HepG2 (cell line): ENCODE data around the gene PDZD7. TPM values are rescaled to one million over a fixed set of nuclear protein-coding genes. Genes with fewer than 3 reads are reported as not detected.

Experiments used
- ATAC-seq: fragments of 200-7000 bp; cut with Tn5 transposase; 3 replicates; pipeline ENCODE4 v1.9.1; 2020; ENCODE audit warnings: mild to moderate bottlenecking, moderate library complexity
- BruUV-seq: library from RNA; stranded (reverse); fragments of 400-500 nt; replicated peaks from 2 replicates; lab custom pipeline; 2021; lab: Mats Ljungman, UMichigan
- CTCF ChIA-PET: fragments of 300-600 bp; formaldehyde crosslinking; extraction: SDS; loops from one replicate; lab custom pipeline; 2021; ENCODE audit warnings: low total read pairs, inconsistent platforms, low intra/inter-chr PET ratio; lab: Yijun Ruan, JAX
- POLR2A ChIA-PET: fragments of 350-600 bp; sonication (Branson Sonifier 250); formaldehyde crosslinking; loops from one replicate; lab custom pipeline; 2020; ENCODE audit warnings: antibody characterized with exemption, inconsistent platforms; lab: Yijun Ruan, JAX
- DNase-seq: peaks from one replicate; pipeline ENCODE4 v3.0.0-alpha.2; 2015; ENCODE audit warnings: low spot score
- FAIRE-seq: peaks from 3 replicates; lab custom pipeline; 2011; peaks lifted over from hg19 to GRCh38; lab: Jason Lieb, UNC
- H2AFZ ChIP-seq: one replicate; pipeline ENCODE4 v1.6.1; 2011; ENCODE audit warnings: low read length, inconsistent platforms
- H3K27ac ChIP-seq: fragments of 300-600 bp; 3 replicates; pipeline ENCODE4 v1.8.0; 2011; ENCODE audit warnings: mixed run types, mild to moderate bottlenecking, mixed read lengths, low read length, inconsistent platforms; ENCODE audit not compliant: insufficient read depth; ENCODE audit errors: extremely low read length
- H3K27me3 ChIP-seq, 2 experiments: fragments of 200-600 bp in 1 of 2; 2 replicates in 1 of 2; 3 replicates in 1 of 2; pipeline versions ENCODE4 v1.6.0 to v1.8.0; 2011; ENCODE audit warnings: low read length in 2 of 2, mild to moderate bottlenecking in 2 of 2, moderate library complexity in 2 of 2, inconsistent platforms in 1 of 2; ENCODE audit not compliant: insufficient read depth in 2 of 2, control insufficient read depth in 1 of 2
- H3K36me3 ChIP-seq, 2 experiments: fragments of 200-600 bp in 1 of 2; replicated peaks in 1 of 2; 2 replicates in 1 of 2; 3 replicates in 1 of 2; pipeline versions ENCODE4 v1.5.1 to v1.8.0; 2011; ENCODE audit warnings: low read length in 2 of 2, inconsistent platforms in 1 of 2; ENCODE audit not compliant: insufficient read depth in 2 of 2, control insufficient read depth in 1 of 2
- H3K4me1 ChIP-seq: 2 replicates; pipeline ENCODE4 v1.5.1; 2012; ENCODE audit warnings: low read length, inconsistent platforms; ENCODE audit not compliant: insufficient read depth
- H3K4me2 ChIP-seq: 2 replicates; pipeline ENCODE4 v1.6.0; 2011; ENCODE audit warnings: low read depth, low read length, inconsistent platforms
- H3K4me3 ChIP-seq, 3 experiments: fragments of 200-600 bp in 1 of 3; sonication (generic), shearing (Covaris generic) in 1 of 3; replicated peaks in 1 of 3; 2 replicates each; pipeline ENCODE4 v1.5.1; 2011 to 2016; ENCODE audit warnings: low read length in 3 of 3, inconsistent platforms in 2 of 3, low read depth in 2 of 3, mild to moderate bottlenecking in 2 of 3, control low read depth in 1 of 3, mixed read lengths in 1 of 3; ENCODE audit not compliant: insufficient read depth in 1 of 3
- H3K79me2 ChIP-seq: one replicate; pipeline ENCODE4 v1.6.1; 2011; ENCODE audit warnings: low read length, inconsistent platforms; ENCODE audit not compliant: insufficient read depth
- H3K9ac ChIP-seq: 2 replicates; pipeline ENCODE4 v1.6.0; 2011; ENCODE audit warnings: mild to moderate bottlenecking, low read depth, low read length, inconsistent platforms; ENCODE audit not compliant: insufficient read depth
- H3K9me3 ChIP-seq: 2 replicates; pipeline ENCODE4 v1.5.1; 2012; ENCODE audit warnings: mild to moderate bottlenecking, low read length
- H4K20me1 ChIP-seq: 2 replicates; pipeline ENCODE4 v1.6.0; 2011; ENCODE audit warnings: inconsistent platforms, mild to moderate bottlenecking, low read length, moderate library complexity; ENCODE audit not compliant: insufficient read depth
- AGO2 ChIP-seq: fragments of 200-400 bp; formaldehyde crosslinking; optimal IDR thresholded peaks from 2 replicates; pipeline ENCODE3; 2017; ENCODE audit warnings: mild to moderate bottlenecking, low read depth, low read length, moderate library complexity
- KDM4B ChIP-seq: sonication (generic); formaldehyde crosslinking; IDR thresholded peaks from 2 replicates; pipeline ENCODE4 v1.4.0; 2020; ENCODE audit warnings: missing genetic modification reagents
- PAWR ChIP-seq: sonication (generic); formaldehyde crosslinking; IDR thresholded peaks from 2 replicates; pipeline ENCODE4 v1.4.0; 2020; ENCODE audit warnings: missing genetic modification reagents, mild to moderate bottlenecking, borderline replicate concordance
- SIN3B ChIP-seq: fragments of 150-350 bp; IDR thresholded peaks from 2 replicates; pipeline ENCODE4 v1.6.1; 2014; ENCODE audit warnings: low read length
- SOX5 ChIP-seq: IDR thresholded peaks from 2 replicates; pipeline ENCODE4 v1.6.1; 2016; ENCODE audit warnings: borderline replicate concordance
- TP53 ChIP-seq: sonication (generic); formaldehyde crosslinking; conservative IDR thresholded peaks from 2 replicates; pipeline ENCODE4 v1.4.0; 2020; ENCODE audit warnings: missing genetic modification reagents
- ZNF451 ChIP-seq: sonication (generic); formaldehyde crosslinking; IDR thresholded peaks from 2 replicates; pipeline ENCODE4 v1.5.0; 2020; ENCODE audit warnings: mild to moderate bottlenecking, missing genetic modification reagents
- ZNF619 ChIP-seq: sonication (generic); formaldehyde crosslinking; IDR thresholded peaks from 2 replicates; pipeline ENCODE4 v1.4.0; 2020; ENCODE audit warnings: mild to moderate bottlenecking, missing genetic modification reagents
- ZNF773 ChIP-seq: sonication (generic); formaldehyde crosslinking; IDR thresholded peaks from 2 replicates; pipeline ENCODE4 v1.4.0; 2020; ENCODE audit warnings: missing genetic modification reagents, borderline replicate concordance
- ZNF776 ChIP-seq: sonication (generic); formaldehyde crosslinking; IDR thresholded peaks from 2 replicates; pipeline ENCODE4 v1.4.0; 2020; ENCODE audit warnings: mild to moderate bottlenecking, missing genetic modification reagents
- ZNF816 ChIP-seq: sonication (generic); formaldehyde crosslinking; IDR thresholded peaks from 2 replicates; pipeline ENCODE4 v1.8.0; 2022; ENCODE audit warnings: missing genetic modification reagents, mild to moderate bottlenecking, borderline replicate concordance
- ZNF839 ChIP-seq: sonication (generic); formaldehyde crosslinking; IDR thresholded peaks from 2 replicates; pipeline ENCODE4 v1.4.0; 2020; ENCODE audit warnings: missing genetic modification reagents, mild to moderate bottlenecking, borderline replicate concordance
- WGBS: methylation state at CpG from one replicate; pipeline ENCODE4 v1.1.6; 2017; ENCODE audit warnings: low lambda C conversion rate; 5-methylcytosine and 5-hydroxymethylcytosine counted together
- in situ Hi-C: cut with HindIII; loops from 2 replicates; pipeline ENCODE4 v1.10.0; 2017; ENCODE audit warnings: low pct_unique_long_range_greater_than_20kb; ENCODE audit not compliant: extremely low pct_ligation_motif_present
- intact Hi-C: fragments of 100-400 bp; cut with micrococcal nuclease; formaldehyde crosslinking; loops from one replicate; pipeline ENCODE4 v1.10.0; 2022; ENCODE audit not compliant: unreplicated experiment
- polyA plus RNA-seq, 8 experiments: library from polyadenylated mRNA; depleted of rRNA in 3 of 8; stranded (reverse) in 7 of 8; unstranded in 1 of 8; fragments of >200 nt; fragmentation: Illumina TruSeq in 4 of 8; extraction: Trizol in 4 of 8; gene quantifications; 2 replicates each; pipeline versions ENCODE4 v1.2.1 to v1.2.3, GENCODE V29; 2011 to 2016; ENCODE audit warnings: low read depth in 4 of 8, missing spikeins in 1 of 8, mixed read lengths in 1 of 8; ENCODE audit not compliant: insufficient read depth in 1 of 8
- total RNA-seq, 5 experiments: library from RNA; depleted of rRNA; stranded (reverse); fragments of >200 nt; fragmentation: Illumina TruSeq; extraction: Trizol; gene quantifications; 2 replicates each; pipeline ENCODE4 v1.2.3, GENCODE V29; 2016; ENCODE audit warnings: low read depth in 1 of 5
- TF ChIP-seq, protein P1 (sequence below): sonication (generic); formaldehyde crosslinking; IDR thresholded peaks from 2 replicates; pipeline ENCODE4 v1.5.1; 2020; ENCODE audit warnings: missing genetic modification reagents, mild to moderate bottlenecking, borderline replicate concordance
- TF ChIP-seq, protein P2 (sequence below): sonication (generic); formaldehyde crosslinking; IDR thresholded peaks from 2 replicates; pipeline ENCODE4 v1.9.0; 2021; ENCODE audit warnings: missing genetic modification reagents, borderline replicate concordance
- TF ChIP-seq, protein P3 (sequence below): sonication (generic); formaldehyde crosslinking; IDR thresholded peaks from 2 replicates; pipeline ENCODE4 v1.8.1; 2023; ENCODE audit warnings: mild to moderate bottlenecking, missing genetic modification reagents

Gene PDZD7
- total and polyA plus RNA-seq, 2 of the 13 experiments (the other 11 are each of a cell fraction or from before 2014, with no cell fraction given), result 0.58 to 0.73 TPM

DNA sequence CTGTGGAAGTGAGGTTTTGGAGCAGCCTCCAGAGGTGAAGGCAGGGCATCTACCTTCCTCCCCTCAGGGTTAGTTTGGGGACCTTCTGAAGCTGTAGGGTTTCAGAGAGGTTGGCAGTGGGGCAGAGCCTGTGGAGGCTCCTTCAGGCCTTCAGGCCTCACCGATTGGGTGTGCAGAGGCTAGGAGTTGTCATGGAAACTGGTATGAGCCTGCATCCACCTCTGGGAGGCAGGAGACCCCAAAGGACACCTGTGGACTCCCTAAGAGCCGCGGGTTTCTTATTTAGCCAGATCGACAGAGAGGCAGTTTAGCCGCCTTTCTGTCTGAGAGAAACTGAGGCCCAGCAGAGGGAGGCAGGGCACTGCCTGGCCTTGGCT, 29.3 kb downstream of the PDZD7 start:
- 86% methylated on average over 1 of the region's 5 CpGs for WGBS
- H3K36me3 ChIP-seq, result peaks cover 17 to 37% of the 10 kb centered on the region in 2 experiments; a peak in 4 of 5 replicates
- no peak overlapping the region for H2AFZ ChIP-seq
- H3K4me1 ChIP-seq, result peaks cover 25% of the 10 kb centered on the region
- 0 out of 6 replicates have a peak overlapping the region, but pooled peaks of 1 of the 3 experiments have one; percentile 99 for H3K4me3 ChIP-seq
- POLR2A ChIA-PET, result interaction anchor here (1.6 to 23.0 kb wide), 3 partner anchors 8 to 32 kb away, joined by 5 to 277 read pairs (median 124); partner anchors contain the start of gene SEMA4G
- no peak for DNase-seq
- no peak for TF ChIP-seq SIN3B
- no peak for TF ChIP-seq ZNF451 (CRISPR knock-in tag)
- no peak for TF ChIP-seq PAWR (CRISPR knock-in tag)
- TF ChIP-seq AGO2, result peak; percentile 1
- TF ChIP-seq ZNF773 (CRISPR knock-in tag), result no peak
- TF ChIP-seq, protein P1, sequence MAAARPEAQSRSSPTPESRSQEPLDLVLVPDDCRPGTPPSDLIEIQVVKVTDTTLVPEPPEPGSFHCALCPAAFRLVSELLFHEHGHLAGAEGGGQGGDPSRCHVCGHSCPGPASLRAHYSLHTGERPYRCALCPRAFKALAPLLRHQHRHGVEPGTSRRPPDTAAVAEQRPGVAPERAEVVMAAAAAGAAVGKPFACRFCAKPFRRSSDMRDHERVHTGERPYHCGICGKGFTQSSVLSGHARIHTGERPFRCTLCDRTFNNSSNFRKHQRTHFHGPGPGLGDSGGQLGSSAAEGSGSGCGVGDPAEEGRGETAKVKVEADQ (CRISPR knock-in tag), result 0 out of 2 replicates have a peak, but pooled peaks have one; percentile 13
- no peak for TF ChIP-seq SOX5
- no peak for TF ChIP-seq ZNF776 (CRISPR knock-in tag)
- no peak for TF ChIP-seq ZNF619 (CRISPR knock-in tag)
- TF ChIP-seq ZNF816 (CRISPR knock-in tag), result no peak
- TF ChIP-seq KDM4B (CRISPR knock-in tag), result no peak
- no peak for TF ChIP-seq TP53 (CRISPR knock-in tag)
- TF ChIP-seq, protein P2, sequence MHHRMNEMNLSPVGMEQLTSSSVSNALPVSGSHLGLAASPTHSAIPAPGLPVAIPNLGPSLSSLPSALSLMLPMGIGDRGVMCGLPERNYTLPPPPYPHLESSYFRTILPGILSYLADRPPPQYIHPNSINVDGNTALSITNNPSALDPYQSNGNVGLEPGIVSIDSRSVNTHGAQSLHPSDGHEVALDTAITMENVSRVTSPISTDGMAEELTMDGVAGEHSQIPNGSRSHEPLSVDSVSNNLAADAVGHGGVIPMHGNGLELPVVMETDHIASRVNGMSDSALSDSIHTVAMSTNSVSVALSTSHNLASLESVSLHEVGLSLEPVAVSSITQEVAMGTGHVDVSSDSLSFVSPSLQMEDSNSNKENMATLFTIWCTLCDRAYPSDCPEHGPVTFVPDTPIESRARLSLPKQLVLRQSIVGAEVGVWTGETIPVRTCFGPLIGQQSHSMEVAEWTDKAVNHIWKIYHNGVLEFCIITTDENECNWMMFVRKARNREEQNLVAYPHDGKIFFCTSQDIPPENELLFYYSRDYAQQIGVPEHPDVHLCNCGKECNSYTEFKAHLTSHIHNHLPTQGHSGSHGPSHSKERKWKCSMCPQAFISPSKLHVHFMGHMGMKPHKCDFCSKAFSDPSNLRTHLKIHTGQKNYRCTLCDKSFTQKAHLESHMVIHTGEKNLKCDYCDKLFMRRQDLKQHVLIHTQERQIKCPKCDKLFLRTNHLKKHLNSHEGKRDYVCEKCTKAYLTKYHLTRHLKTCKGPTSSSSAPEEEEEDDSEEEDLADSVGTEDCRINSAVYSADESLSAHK, result no peak
- TF ChIP-seq, protein P3, sequence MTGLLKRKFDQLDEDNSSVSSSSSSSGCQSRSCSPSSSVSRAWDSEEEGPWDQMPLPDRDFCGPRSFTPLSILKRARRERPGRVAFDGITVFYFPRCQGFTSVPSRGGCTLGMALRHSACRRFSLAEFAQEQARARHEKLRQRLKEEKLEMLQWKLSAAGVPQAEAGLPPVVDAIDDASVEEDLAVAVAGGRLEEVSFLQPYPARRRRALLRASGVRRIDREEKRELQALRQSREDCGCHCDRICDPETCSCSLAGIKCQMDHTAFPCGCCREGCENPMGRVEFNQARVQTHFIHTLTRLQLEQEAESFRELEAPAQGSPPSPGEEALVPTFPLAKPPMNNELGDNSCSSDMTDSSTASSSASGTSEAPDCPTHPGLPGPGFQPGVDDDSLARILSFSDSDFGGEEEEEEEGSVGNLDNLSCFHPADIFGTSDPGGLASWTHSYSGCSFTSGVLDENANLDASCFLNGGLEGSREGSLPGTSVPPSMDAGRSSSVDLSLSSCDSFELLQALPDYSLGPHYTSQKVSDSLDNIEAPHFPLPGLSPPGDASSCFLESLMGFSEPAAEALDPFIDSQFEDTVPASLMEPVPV (CRISPR knock-in tag), result no peak
- TF ChIP-seq ZNF839, result no peak
- no TSS peak for BruUV-seq
- ATAC-seq, result no peak
- peak overlapping the region; percentile 95 for H3K9ac ChIP-seq
- no peak for FAIRE-seq
- H4K20me1 ChIP-seq, result no peaks in the 10 kb centered on the region; the same call in 1 of the 2 replicates
- H3K4me2 ChIP-seq, result peak overlapping the region; percentile 90
- H3K79me2 ChIP-seq, result peaks cover 32% of the 10 kb centered on the region
- H3K27me3 ChIP-seq, result no peaks in the 10 kb centered on the region; a peak in 1 of 5 replicates
- intact Hi-C loops, result no loop called here
- CTCF ChIA-PET, result no interaction called here
- in situ Hi-C loops, result no loop called here
- peak overlapping the region; percentile 81 for H3K27ac ChIP-seq
- no peaks in the 10 kb centered on the region for H3K9me3 ChIP-seq
